ENCODE measurements around the gene TACC2.

Gene TACC2

GRCh38 chr10:122301055-122301810 is 312.3 kb downstream of the TACC2 start:
- DNase-seq: no peak

- no peak for DNase-seq
Measured at GRCh38 chr10:122301811-122302115, 312.8 kb downstream of the TACC2 start.

GRCh38 chr10:122302315-122302714 is 313.4 kb downstream of the TACC2 start:
- no peak for DNase-seq

- DNase-seq: no peak
Measured at GRCh38 chr10:122303271-122304053, 314.5 kb downstream of the TACC2 start.

Measured in activated CD4-positive, CD25-positive, alpha-beta regulatory T cell treated with anti-CD3 and anti-CD28 coated beads, Interleukin-2, amount 50 U/mL, for 72 hours (primary cell).